Lower leg skin (tissue), 3 donors: ENCODE results near the gene TKFC.

Experiments used
- CTCF ChIP-seq, 3 donors: fragments of 450-650 bp; IDR thresholded peaks; one replicate each; pipeline ENCODE4 v1.5.1; 2016; ENCODE audit warnings: antibody characterized with exemption in 3 of 3, mild to moderate bottlenecking in 3 of 3, moderate library complexity in 2 of 3
- POLR2A ChIP-seq, 2 donors: fragments of 450-650 bp; IDR thresholded peaks; one replicate each; pipeline ENCODE4 v1.6.1; 2016 to 2017; ENCODE audit warnings: antibody characterized with exemption in 2 of 2, mild to moderate bottlenecking in 1 of 2, moderate library complexity in 1 of 2

- TF ChIP-seq CTCF (IDR thresholded peaks at IDR 0.05): no peak
- no peak for TF ChIP-seq POLR2A (IDR thresholded peaks at IDR 0.05)
Measured at GRCh38 chr11:61290905-61291690, 41.9 kb upstream of the TKFC start.
